HG02759 (cell line): ENCODE measurements around the gene BRINP1.

Experiments
- ATAC-seq: cut with Tn5 transposase; IDR thresholded peaks from one replicate; pipeline ENCODE4 v1.9.1; 2021; ENCODE audit warnings: mild to moderate bottlenecking, moderate library complexity; ENCODE audit not compliant: unreplicated experiment

The BRINP1 gene

GRCh38 chr9:119283078-119283794, 86.0 kb downstream of the BRINP1 start:
- no peak for ATAC-seq

- ATAC-seq = no peak
These were observed 86.7 kb downstream of the BRINP1 start for GRCh38 chr9:119282476-119283077.

- ATAC-seq = no peak
These were observed 88.3 kb downstream of the BRINP1 start for GRCh38 chr9:119280740-119281485.

DNA sequence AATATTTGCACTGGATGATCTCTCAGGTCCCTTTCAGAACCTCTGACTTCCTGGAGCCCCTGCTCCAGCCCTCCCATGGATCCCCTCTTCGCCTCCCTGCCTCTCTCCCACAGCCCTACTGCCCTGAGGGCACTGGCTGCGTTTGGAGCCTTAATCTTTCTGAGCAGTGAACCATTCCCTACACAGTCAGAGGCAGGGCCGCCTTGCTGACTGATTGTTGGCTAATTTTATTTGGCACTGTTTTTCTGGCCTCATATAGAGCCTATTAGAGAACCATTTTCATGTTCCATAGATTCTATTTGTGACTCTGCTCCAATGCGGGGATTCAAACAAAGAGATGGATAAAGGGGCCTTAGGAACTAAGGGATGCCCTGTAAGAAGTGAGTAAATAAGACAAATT, 91.1 kb downstream of the BRINP1 start:
- ATAC-seq = no peak

DNA sequence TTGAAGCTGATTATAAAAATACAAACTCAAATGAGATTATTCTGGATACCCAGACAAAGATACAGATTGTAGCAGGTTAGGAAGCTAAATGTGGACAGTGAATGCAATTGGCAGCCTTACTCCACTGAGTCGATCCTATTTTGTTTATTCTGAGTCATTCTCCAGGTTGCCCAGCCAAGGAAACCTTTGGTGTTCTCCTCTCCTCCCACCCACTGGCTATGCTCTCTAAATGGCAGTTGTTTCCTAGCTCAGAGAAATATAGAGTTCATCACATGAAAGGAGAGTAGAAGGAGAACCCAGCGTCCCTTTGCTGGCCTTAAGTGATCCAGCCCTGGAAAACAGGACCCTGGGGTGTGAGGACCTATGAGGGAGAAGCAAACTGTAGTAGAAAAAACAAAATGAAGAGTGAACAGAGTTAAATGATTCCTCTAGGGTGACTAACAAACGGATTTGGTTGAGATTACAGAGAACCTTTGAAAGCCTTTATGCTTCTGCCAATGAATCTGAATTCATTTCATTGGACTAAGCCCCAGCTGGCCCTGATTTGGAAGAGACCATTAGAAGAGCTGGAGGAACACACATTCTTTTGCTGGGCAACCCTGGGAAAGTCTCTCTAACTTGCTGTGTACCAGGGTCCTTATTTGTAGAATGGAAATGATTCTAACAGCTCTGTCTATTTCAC, 95.1 kb downstream of the BRINP1 start:
- ATAC-seq = no peak

GRCh38 chr9:119273325-119273904, 95.8 kb downstream of the BRINP1 start:
- no peak for ATAC-seq

DNA sequence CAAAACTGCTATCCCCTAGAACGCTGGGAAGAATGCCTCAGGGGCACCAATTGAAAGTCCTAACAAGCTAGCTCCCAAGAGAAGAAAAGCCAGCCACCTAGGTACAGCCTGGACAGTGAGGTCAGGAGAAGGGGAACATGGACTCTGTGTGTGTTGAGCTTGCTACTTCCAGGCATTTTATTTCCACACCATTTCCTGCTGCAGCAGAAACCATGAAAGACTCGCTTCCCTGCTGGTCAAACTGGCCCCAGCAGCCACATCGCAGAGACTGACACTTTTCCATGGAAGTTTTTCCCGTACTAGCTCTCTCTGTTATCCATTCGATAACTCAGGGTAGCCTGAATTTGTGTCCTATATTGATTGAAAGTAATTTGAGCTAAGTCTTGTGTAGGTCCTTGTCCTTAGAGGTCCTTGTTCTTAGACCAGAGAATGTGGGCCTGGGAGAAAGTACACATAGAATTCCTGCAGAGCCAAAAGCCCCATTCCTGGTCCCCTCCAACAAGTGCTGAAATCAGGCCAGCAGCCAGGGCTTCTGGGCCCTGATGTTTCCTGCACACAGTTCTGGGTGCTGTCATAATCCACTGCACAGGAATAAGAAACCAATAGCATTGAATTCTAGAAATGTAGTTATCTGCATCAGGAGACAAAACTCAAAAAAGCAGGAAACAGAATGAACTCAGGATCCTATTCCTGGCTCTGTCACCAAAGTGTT, 96.6 kb downstream of the BRINP1 start:
- no peak for ATAC-seq

GRCh38 chr9:119268985-119269384, 100.2 kb downstream of the BRINP1 start:
- no peak for ATAC-seq

GRCh38 chr9:119264165-119264564, 105.1 kb downstream of the BRINP1 start:
- ATAC-seq = no peak

- no peak for ATAC-seq
These were observed 111.6 kb downstream of the BRINP1 start for GRCh38 chr9:119257592-119257991.

DNA sequence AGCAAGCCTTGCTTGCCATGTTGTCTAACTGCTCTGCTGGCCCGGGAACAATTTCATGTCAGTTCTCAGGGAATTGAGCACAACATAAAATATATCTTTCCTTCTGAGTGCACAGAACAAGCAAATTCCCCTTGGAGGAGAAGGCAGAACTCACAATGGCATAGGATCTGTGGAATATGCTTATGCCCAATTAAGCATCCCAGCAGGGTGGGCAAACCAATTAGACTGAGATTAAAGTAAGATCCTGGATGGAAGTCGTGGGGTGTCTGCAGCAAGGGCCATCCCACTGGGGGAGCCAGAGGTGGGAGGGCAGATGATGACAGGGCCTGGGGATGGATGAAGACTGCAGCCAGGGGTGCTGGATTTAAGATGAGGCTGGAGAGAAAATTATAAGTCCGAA, 114.1 kb downstream of the BRINP1 start:
- ATAC-seq = no peak

DNA sequence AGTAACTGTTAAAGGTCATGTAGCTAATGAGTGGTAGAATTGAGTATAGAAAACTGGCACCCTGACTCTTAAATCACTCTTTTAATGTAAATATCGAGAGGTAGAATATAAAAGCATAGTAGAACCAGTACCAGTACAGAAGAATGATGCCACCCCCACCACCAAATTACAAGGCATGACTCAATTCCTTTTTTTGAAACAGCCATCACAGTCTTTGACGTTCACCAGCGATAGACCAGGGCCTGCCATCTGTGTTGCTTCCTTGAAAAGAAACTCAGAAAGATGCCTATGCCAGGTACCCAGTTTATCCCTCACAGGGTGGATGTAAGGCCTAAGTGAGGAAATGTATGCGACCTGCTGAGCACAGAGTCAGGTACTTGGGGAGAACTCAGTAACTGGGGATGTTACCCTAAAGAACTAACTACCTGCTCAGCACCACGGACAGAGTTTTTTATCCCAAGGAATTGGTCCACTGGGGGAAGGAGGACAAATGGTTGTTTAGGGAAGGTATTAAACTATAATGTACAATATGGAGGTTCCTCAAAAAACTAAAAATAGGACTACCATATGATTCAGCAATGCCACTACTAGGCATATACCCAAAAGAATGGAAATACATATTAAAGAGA, 116.5 kb downstream of the BRINP1 start:
- no peak for ATAC-seq

DNA sequence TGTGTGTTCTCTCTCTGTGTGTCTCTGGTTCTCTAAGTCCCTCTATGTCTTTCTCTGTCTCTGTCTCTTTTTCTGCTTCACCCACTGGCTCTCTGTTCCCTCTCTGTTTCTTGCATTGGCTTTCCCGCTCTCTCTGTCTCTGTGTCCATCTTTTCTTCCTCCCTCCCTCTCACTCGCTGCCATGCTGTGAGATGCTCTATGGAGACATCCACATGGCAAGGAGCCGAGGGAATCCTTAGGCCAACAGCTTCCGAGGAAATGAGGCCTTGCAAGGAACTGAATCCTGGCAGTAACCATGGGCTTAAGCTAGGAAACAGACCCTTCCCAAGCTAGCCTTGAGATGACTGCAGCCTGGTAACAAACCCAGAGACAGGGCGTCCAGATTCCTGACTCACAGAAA, 117.3 kb downstream of the BRINP1 start:
- ATAC-seq = no peak

DNA sequence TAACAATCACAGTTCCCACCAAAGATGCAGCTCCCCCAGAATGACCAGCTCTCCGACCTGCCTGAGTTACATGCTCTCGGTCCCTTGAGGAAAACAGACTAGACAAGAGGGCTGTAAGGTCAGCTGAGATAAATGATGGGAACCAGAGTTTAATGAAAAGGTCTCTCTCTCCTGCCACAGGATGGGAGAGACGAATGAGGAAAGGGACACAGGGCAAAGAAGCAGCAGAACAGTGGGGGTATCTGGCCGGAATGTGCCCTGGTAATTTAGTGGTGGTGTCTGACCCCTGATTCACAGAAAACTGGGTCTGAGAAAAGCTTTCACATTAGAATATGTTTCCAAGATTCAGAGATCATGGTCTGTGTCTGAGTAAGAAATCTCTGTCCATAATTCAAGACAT, 118.5 kb downstream of the BRINP1 start:
- no peak for ATAC-seq

DNA sequence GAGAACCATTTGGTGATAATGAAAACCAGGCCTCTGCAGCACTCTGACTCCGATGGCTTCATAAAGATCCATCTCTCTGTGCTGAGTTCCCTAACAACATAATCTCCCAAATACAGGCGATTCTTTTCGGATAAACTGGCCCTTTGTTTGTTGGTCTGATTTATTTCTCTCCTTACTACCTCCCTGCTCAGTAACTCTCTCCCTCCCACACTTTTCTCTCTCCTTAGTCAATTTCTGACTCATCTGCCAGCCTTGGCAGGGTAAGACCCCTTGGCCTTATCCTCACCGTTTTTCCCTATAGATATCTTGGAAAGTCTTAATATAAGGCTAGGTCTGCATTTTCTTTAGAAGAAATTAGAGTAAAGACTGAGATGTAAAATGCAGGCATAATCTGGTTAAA, 128.7 kb downstream of the BRINP1 start:
- ATAC-seq = no peak

DNA sequence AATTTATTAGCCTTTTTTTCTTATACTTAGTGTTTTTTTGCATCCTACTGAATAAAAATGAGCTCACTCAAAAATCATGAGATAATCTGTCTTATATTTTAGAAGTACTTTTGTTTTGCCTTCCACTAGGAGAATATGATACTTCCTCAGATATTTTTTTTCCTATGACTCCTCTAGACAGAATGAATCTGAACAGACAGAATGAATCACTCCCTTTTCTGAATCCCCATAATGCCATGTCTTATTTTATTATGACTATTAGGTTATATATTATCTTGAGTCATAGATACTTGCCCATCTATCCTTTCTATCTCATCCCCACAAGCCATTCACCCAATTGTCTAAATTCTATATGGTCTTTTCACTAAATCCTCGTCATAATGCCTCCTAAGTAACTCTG, 134.6 kb downstream of the BRINP1 start:
- no peak for ATAC-seq

- ATAC-seq = no peak
These were observed 141.8 kb downstream of the BRINP1 start for GRCh38 chr9:119227422-119227821.

DNA sequence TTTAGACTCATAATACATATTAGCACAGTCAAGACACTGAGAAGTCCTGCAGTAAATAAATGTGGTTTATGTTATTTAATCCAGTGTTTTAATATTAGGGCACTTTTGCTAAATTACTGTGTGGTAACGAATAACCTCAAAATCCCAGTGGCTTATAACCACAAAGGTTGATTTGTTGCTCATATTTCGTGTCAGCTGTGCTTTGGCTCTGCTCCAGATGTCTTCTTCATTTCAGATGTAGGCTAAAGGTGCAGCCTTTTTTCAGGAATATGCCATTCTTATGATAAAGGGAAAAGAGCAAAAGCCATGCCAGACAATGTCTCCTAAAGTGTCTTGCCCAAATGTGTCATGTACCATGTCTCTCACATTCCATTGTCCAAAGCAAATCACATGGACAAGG, 144.8 kb downstream of the BRINP1 start:
- no peak for ATAC-seq

DNA sequence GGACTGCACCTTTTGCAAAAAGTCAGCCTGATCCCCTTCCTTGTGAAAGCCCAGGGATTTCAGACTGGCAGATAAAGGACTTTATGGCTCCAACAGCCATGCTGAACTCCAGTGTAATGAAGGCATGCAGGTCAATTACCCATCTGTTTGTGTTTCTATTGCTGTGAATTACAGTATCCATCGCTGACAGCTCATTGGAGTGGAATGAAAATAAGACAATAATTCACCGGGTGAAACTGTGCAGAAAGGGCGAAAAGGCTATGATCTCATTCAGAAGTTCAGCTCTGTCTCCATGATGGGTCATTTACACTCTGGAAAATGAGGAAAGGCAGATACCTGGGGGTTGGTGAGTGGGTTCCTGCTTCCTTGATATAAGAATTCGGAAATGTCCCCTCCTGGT, 148.0 kb downstream of the BRINP1 start:
- no peak for ATAC-seq

DNA sequence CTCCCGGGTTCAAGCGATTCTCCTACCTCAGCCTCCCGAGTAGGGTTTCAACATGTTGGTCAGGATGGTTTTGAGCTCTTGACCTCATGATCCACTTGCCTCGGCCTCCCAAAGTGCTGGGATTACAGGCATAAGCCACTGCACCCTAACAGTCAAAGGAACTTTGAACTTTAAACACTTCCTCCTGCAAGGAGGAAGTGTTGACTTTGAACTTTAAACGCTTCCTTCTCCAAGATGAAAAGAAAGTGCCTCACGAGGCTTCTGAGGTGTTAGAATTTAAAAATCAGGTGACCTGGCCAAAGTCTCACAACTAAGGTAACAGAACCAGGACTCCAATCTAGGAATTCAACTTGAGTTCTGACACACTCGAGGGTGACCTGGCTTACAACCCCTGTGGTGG, 150.9 kb downstream of the BRINP1 start:
- ATAC-seq = no peak
